GM12801 (cell line): ENCODE results near the gene CLASP2.

Experiments used
- CTCF ChIP-seq: IDR thresholded peaks from one replicate; pipeline ENCODE4 v1.5.1; 2011; ENCODE audit warnings: control low read depth; ENCODE audit not compliant: insufficient read length; ENCODE audit errors: extremely low read depth

CLASP2 gene

GRCh38 chr3:33737146-33737545 is 19.1 kb upstream of the CLASP2 start:
- no peak for TF ChIP-seq CTCF

- no peak for TF ChIP-seq CTCF
Observed at GRCh38 chr3:33732394-33732793, 14.3 kb upstream of the CLASP2 start.

GRCh38 chr3:33729993-33730392 is 11.9 kb upstream of the CLASP2 start:
- TF ChIP-seq CTCF, result no peak

- no peak for TF ChIP-seq CTCF
Observed at GRCh38 chr3:33724256-33724655, 6.2 kb upstream of the CLASP2 start.

- TF ChIP-seq CTCF, result no peak
Observed at GRCh38 chr3:33722626-33723370, 4.7 kb upstream of the CLASP2 start.

- TF ChIP-seq CTCF, result no peak
Observed at GRCh38 chr3:33722191-33722590, 4.1 kb upstream of the CLASP2 start.

- no peak for TF ChIP-seq CTCF
Observed at GRCh38 chr3:33718595-33718907, 497 bp upstream of the CLASP2 start.

GRCh38 chr3:33717616-33717865 is 513 bp downstream of the CLASP2 start:
- TF ChIP-seq CTCF, result no peak
